Measurements from ENCODE around the gene TBRG1.

DNA sequence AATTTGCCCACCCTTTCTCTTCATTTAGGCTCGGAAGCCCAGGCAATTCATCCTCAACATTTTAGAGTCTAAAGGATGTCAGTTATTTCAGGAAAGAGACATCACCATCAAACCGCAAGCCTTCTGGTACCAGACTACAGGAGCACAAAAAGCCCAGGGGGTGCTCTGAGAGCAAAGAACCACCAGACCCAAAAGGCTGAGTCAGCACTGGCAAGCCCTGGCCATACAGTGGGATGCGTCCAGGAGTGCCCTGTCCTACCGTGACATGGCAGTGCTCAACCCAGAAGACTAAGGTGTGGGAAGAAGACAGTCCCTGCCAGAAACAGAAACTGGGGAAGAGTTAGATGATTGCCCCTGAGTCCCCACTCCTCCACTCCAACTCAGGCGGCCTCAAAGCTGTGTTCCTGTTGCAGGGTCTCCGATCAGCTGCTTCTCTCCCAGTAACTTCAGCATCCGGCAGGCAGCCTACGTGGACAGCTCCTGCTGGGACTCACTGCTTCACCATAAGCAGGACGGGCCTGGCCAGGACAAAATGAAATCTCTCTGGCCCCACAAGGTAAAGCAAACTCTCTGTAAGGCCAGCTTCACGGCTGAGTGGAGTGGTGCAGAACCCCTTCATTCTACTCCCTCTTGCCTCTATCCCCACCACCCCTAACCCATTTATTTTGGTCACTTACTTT, 10.0 kb upstream of the TBRG1 start:
- TF ChIP-seq, protein P1, sequence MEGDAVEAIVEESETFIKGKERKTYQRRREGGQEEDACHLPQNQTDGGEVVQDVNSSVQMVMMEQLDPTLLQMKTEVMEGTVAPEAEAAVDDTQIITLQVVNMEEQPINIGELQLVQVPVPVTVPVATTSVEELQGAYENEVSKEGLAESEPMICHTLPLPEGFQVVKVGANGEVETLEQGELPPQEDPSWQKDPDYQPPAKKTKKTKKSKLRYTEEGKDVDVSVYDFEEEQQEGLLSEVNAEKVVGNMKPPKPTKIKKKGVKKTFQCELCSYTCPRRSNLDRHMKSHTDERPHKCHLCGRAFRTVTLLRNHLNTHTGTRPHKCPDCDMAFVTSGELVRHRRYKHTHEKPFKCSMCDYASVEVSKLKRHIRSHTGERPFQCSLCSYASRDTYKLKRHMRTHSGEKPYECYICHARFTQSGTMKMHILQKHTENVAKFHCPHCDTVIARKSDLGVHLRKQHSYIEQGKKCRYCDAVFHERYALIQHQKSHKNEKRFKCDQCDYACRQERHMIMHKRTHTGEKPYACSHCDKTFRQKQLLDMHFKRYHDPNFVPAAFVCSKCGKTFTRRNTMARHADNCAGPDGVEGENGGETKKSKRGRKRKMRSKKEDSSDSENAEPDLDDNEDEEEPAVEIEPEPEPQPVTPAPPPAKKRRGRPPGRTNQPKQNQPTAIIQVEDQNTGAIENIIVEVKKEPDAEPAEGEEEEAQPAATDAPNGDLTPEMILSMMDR (IDR thresholded peaks at IDR 0.05; ENCODE audit: low read depth, low read length): no peak
- TF ChIP-seq EZH2phosphoT487 (IDR thresholded peaks at IDR 0.05; ENCODE audit: low read depth): no peak
